ENCODE measurements around the gene ZC3H10.

DNA sequence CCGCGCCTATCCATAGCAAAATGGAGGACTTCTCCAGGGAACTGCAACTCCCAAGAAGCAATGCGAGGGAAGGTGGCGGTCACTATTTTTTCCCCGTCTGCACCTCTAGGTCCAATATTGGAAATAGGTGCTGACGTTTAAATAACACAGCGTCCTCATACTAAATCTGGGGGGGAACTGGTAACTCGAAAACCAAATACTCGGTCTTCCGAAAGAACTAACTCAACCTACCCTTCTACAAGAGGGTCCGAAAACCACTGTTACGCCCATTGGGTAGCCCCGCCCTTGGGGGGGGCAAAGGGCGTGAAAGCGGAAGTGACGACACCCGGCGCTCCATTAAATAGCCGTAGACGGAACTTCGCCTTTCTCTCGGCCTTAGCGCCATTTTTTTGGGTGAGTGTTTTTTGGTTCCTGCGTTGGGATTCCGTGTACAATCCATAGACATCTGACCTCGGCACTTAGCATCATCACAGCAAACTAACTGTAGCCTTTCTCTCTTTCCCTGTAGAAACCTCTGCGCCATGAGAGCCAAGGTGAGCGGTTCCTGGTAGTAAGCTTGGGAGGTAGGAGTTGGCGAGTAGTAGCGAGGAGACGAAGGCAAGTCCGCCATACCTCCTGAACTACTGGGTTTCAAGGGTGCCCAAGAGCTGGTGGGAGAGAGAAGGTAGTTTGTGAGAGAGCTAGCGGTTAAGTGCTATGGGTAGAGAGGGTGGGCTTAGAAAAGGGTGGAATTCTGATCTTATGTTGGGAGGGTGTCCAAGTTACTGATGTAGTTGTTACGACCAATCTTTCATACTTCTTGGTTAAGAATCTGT, 1.6 kb upstream of the ZC3H10 start, which contains the start of gene RPL41:
- TF ChIP-seq, protein P1, sequence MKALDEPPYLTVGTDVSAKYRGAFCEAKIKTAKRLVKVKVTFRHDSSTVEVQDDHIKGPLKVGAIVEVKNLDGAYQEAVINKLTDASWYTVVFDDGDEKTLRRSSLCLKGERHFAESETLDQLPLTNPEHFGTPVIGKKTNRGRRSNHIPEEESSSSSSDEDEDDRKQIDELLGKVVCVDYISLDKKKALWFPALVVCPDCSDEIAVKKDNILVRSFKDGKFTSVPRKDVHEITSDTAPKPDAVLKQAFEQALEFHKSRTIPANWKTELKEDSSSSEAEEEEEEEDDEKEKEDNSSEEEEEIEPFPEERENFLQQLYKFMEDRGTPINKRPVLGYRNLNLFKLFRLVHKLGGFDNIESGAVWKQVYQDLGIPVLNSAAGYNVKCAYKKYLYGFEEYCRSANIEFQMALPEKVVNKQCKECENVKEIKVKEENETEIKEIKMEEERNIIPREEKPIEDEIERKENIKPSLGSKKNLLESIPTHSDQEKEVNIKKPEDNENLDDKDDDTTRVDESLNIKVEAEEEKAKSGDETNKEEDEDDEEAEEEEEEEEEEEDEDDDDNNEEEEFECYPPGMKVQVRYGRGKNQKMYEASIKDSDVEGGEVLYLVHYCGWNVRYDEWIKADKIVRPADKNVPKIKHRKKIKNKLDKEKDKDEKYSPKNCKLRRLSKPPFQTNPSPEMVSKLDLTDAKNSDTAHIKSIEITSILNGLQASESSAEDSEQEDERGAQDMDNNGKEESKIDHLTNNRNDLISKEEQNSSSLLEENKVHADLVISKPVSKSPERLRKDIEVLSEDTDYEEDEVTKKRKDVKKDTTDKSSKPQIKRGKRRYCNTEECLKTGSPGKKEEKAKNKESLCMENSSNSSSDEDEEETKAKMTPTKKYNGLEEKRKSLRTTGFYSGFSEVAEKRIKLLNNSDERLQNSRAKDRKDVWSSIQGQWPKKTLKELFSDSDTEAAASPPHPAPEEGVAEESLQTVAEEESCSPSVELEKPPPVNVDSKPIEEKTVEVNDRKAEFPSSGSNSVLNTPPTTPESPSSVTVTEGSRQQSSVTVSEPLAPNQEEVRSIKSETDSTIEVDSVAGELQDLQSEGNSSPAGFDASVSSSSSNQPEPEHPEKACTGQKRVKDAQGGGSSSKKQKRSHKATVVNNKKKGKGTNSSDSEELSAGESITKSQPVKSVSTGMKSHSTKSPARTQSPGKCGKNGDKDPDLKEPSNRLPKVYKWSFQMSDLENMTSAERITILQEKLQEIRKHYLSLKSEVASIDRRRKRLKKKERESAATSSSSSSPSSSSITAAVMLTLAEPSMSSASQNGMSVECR (CRISPR knock-in tag; IDR thresholded peaks at IDR 0.05; ENCODE audit: borderline replicate concordance), result no peak; the same call in 1 of the 2 replicates
- TF ChIP-seq ZNF121 (CRISPR knock-in tag; IDR thresholded peaks at IDR 0.05) (no peak), ATF2 (CRISPR knock-in tag; IDR thresholded peaks at IDR 0.05; ENCODE audit: borderline replicate concordance, low read depth) (no peak), SP1 (CRISPR knock-in tag; conservative IDR thresholded peaks at IDR 0.05) (peak; percentile 89), TEAD4 (CRISPR knock-in tag; IDR thresholded peaks at IDR 0.05) (no peak), CTCF (IDR thresholded peaks at IDR 0.05) (no peak), ZBTB21 (CRISPR knock-in tag; IDR thresholded peaks at IDR 0.05; ENCODE audit: borderline replicate concordance) (no peak), ZNF423 (CRISPR knock-in tag; IDR thresholded peaks at IDR 0.05) (no peak)
- TF ChIP-seq, protein P2, sequence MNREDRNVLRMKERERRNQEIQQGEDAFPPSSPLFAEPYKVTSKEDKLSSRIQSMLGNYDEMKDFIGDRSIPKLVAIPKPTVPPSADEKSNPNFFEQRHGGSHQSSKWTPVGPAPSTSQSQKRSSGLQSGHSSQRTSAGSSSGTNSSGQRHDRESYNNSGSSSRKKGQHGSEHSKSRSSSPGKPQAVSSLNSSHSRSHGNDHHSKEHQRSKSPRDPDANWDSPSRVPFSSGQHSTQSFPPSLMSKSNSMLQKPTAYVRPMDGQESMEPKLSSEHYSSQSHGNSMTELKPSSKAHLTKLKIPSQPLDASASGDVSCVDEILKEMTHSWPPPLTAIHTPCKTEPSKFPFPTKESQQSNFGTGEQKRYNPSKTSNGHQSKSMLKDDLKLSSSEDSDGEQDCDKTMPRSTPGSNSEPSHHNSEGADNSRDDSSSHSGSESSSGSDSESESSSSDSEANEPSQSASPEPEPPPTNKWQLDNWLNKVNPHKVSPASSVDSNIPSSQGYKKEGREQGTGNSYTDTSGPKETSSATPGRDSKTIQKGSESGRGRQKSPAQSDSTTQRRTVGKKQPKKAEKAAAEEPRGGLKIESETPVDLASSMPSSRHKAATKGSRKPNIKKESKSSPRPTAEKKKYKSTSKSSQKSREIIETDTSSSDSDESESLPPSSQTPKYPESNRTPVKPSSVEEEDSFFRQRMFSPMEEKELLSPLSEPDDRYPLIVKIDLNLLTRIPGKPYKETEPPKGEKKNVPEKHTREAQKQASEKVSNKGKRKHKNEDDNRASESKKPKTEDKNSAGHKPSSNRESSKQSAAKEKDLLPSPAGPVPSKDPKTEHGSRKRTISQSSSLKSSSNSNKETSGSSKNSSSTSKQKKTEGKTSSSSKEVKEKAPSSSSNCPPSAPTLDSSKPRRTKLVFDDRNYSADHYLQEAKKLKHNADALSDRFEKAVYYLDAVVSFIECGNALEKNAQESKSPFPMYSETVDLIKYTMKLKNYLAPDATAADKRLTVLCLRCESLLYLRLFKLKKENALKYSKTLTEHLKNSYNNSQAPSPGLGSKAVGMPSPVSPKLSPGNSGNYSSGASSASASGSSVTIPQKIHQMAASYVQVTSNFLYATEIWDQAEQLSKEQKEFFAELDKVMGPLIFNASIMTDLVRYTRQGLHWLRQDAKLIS (CRISPR knock-in tag; IDR thresholded peaks at IDR 0.05; ENCODE audit: borderline replicate concordance), result no peak
- TF ChIP-seq, protein P3, sequence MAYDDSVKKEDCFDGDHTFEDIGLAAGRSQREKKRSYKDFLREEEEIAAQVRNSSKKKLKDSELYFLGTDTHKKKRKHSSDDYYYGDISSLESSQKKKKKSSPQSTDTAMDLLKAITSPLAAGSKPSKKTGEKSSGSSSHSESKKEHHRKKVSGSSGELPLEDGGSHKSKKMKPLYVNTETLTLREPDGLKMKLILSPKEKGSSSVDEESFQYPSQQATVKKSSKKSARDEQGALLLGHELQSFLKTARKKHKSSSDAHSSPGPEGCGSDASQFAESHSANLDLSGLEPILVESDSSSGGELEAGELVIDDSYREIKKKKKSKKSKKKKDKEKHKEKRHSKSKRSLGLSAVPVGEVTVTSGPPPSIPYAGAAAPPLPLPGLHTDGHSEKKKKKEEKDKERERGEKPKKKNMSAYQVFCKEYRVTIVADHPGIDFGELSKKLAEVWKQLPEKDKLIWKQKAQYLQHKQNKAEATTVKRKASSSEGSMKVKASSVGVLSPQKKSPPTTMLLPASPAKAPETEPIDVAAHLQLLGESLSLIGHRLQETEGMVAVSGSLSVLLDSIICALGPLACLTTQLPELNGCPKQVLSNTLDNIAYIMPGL (CRISPR knock-in tag; IDR thresholded peaks at IDR 0.05), result 0 out of 2 replicates have a peak, but pooled peaks have one; percentile 35

Measured in WTC11 (cell line).